ENCODE measurements around the gene YLPM1.
A peak's percentile ranks its signal among the peaks of the same experiment; 100 is the strongest.

The YLPM1 gene

DNA sequence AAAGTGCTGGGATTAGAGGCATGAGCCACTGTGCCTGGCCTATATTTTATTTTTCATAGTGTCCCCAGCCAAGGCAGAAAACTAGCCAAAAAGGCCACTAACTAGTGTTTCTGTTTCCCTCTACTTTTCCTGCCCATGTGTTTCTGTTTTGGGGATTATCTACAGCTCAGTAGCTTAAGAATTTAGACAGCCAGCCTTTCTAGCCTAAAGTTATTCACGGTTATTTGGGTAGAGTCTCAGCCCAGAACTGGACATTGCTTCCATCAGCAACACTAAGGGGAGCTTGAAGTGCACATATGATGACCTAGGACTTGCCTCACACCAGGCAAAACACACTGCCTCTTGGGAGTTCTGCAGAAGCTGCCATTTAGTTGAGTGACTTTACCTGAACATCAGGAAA, 94.9 kb downstream of the YLPM1 start:
- peaks cover 17 to 22% of the 10 kb centered on the region in 2 donors for H3K4me1 ChIP-seq (ENCODE audit: control insufficient read depth in 1 of 2, insufficient read depth in 2 of 2, low read length in 2 of 2)
- no peak overlapping the region for H3K27ac ChIP-seq (ENCODE audit: low read depth, low read length)
- H3K9me3 ChIP-seq (ENCODE audit: control insufficient read depth in 1 of 2, low read length in 2 of 2) = no peaks in the 10 kb centered on the region
- H3K4me3 ChIP-seq (ENCODE audit: low read depth in 1 of 2, low read length in 2 of 2) = no peak overlapping the region
- no peaks in the 10 kb centered on the region for H3K27me3 ChIP-seq (ENCODE audit: control insufficient read depth in 1 of 2, insufficient read depth in 2 of 2, low read length in 2 of 2)
- H3K36me3 ChIP-seq (ENCODE audit: control insufficient read depth in 1 of 2, insufficient read depth in 2 of 2, low read length in 2 of 2) = no peaks in the 10 kb centered on the region
- no peak overlapping the region for H3K9ac ChIP-seq (ENCODE audit: low read depth in 1 of 2, low read length in 2 of 2)

DNA sequence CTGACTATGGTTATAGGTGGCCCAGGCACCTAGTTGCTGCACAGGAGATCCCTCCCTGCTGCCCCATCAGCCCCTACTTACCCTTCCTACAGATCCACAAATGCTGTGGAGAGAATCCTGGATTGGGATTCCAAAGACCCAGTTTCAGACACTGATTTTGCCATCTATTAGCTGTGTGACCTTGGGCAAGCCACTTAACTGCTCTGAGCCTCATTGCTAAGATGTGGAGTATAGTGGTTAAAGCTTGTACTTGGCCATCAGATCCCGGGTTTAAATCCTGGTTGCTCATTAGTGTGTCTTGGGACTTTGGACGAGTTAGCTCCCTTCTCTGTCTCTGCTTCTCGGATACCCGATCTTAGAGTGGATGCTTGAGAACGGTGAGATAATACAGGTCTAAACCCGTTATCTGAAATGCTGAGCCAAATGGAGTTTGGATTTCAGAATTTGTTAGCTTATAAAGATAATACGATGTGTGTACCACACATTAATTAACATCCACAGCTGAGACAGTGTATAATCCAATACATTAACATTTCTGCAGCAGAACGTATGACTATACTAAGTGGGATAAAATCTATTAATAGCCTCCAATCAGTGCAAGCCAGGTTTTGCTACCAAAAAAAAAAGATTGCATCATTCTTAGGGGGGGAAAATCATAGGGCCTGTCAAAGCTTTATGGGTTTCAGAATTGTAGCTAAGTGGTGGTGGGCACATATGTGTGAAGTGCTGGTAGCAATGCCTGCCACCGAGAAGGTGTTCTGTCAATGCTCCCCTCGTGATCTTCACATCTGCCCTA, 96.8 kb downstream of the YLPM1 start:
- Histone ChIP-seq H3K4me3 (ENCODE audit: low read depth in 1 of 2, low read length in 2 of 2) (no peak overlapping the region), H3K36me3 (ENCODE audit: control insufficient read depth in 1 of 2, insufficient read depth in 2 of 2, low read length in 2 of 2) (no peaks in the 10 kb centered on the region), H3K27me3 (ENCODE audit: control insufficient read depth in 1 of 2, insufficient read depth in 2 of 2, low read length in 2 of 2) (no peaks in the 10 kb centered on the region), H3K4me1 (ENCODE audit: control insufficient read depth in 1 of 2, insufficient read depth in 2 of 2, low read length in 2 of 2) (peaks cover 9 to 11% of the 10 kb centered on the region in 2 donors), H3K9ac (ENCODE audit: low read depth in 1 of 2, low read length in 2 of 2) (peak overlapping the region in 1 of 2 donors; percentile 1), H3K27ac (ENCODE audit: low read depth, low read length) (no peak overlapping the region), H3K9me3 (ENCODE audit: control insufficient read depth in 1 of 2, low read length in 2 of 2) (no peaks in the 10 kb centered on the region)

DNA sequence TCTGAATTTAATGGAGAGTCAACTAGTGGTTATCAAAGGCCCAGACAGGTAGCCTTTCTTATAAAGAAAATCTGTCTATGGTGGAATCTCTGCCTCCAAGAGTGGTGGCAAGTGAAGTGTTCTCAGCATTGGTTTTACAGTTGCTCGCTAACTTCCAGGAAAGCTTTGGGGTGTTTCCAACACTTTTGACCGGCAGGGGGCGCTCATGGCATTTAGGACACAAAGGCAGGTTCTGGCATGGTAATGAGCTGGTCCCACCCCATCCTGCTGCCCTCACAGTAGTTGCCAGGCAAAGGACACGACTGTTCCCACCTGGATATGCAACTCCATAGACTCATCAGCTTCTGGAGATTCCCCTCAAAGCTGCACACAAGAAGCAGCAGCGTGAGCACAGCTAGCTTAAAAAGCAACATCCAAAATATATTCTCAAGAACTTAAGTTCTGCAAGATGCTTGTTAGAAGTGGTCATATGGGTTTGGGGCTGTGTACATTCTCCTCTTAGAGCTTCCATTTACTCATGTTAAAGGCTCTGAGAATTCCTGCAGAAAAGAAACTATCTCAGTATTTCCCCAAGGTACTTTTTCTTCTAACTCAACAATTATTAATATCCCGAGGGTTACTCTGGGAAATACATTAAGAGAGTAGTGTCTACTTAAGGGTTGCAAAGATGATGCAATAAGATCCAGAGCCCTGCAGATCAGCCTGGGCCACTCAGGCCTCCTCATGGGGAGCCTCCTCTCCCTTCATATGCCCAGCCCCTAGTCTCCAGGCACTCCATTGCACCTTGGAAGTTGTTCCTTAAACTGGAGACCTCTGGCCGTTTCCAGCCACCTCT, 98.0 kb downstream of the YLPM1 start:
- Histone ChIP-seq H3K9me3 (ENCODE audit: control insufficient read depth in 1 of 2, low read length in 2 of 2) (no peaks in the 10 kb centered on the region), H3K9ac (ENCODE audit: low read depth in 1 of 2, low read length in 2 of 2) (no peak overlapping the region), H3K36me3 (ENCODE audit: control insufficient read depth in 1 of 2, insufficient read depth in 2 of 2, low read length in 2 of 2) (no peaks in the 10 kb centered on the region), H3K27ac (ENCODE audit: low read depth, low read length) (no peak overlapping the region), H3K4me3 (ENCODE audit: low read depth in 1 of 2, low read length in 2 of 2) (no peak overlapping the region), H3K27me3 (ENCODE audit: control insufficient read depth in 1 of 2, insufficient read depth in 2 of 2, low read length in 2 of 2) (no peaks in the 10 kb centered on the region), H3K4me1 (ENCODE audit: control insufficient read depth in 1 of 2, insufficient read depth in 2 of 2, low read length in 2 of 2) (no peaks in the 10 kb centered on the region)

DNA sequence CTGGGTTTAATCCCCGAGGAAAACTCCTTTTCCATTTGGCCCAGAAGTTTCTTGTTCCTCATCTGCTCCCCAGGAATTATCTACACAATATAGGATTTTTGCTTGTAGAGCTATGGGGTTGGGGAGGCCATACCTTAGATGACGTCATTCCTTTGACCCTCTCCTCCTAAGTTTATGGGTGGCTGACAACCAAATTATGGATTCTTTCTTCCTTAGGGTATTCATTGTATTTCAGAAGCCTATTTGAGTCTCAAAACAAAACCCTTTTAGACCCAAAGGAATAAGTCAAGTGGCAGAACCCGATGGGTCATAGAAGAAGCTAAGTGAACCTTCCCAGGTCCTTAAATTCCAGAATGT, 98.6 kb downstream of the YLPM1 start:
- Histone ChIP-seq H3K4me3 (ENCODE audit: low read depth in 1 of 2, low read length in 2 of 2) (no peak overlapping the region), H3K9me3 (ENCODE audit: control insufficient read depth in 1 of 2, low read length in 2 of 2) (no peaks in the 10 kb centered on the region), H3K9ac (ENCODE audit: low read depth in 1 of 2, low read length in 2 of 2) (no peak overlapping the region), H3K36me3 (ENCODE audit: control insufficient read depth in 1 of 2, insufficient read depth in 2 of 2, low read length in 2 of 2) (no peaks in the 10 kb centered on the region), H3K27ac (ENCODE audit: low read depth, low read length) (no peak overlapping the region), H3K27me3 (ENCODE audit: control insufficient read depth in 1 of 2, insufficient read depth in 2 of 2, low read length in 2 of 2) (no peaks in the 10 kb centered on the region), H3K4me1 (ENCODE audit: control insufficient read depth in 1 of 2, insufficient read depth in 2 of 2, low read length in 2 of 2) (no peaks in the 10 kb centered on the region)

- no peak overlapping the region for H3K9ac ChIP-seq (ENCODE audit: low read depth in 1 of 2, low read length in 2 of 2)
- no peak overlapping the region for H3K4me3 ChIP-seq (ENCODE audit: low read depth in 1 of 2, low read length in 2 of 2)
- H3K9me3 ChIP-seq (ENCODE audit: control insufficient read depth in 1 of 2, low read length in 2 of 2) = no peaks in the 10 kb centered on the region
- H3K27ac ChIP-seq (ENCODE audit: low read depth, low read length) = no peak overlapping the region
- no peaks in the 10 kb centered on the region for H3K4me1 ChIP-seq (ENCODE audit: control insufficient read depth in 1 of 2, insufficient read depth in 2 of 2, low read length in 2 of 2)
- H3K36me3 ChIP-seq (ENCODE audit: control insufficient read depth in 1 of 2, insufficient read depth in 2 of 2, low read length in 2 of 2) = no peaks in the 10 kb centered on the region
- no peaks in the 10 kb centered on the region for H3K27me3 ChIP-seq (ENCODE audit: control insufficient read depth in 1 of 2, insufficient read depth in 2 of 2, low read length in 2 of 2)
These were observed 100.2 kb downstream of the YLPM1 start for GRCh38 chr14:74863274-74863673.

- H3K4me1 ChIP-seq (ENCODE audit: control insufficient read depth in 1 of 2, insufficient read depth in 2 of 2, low read length in 2 of 2) = no peaks in the 10 kb centered on the region
- H3K36me3 ChIP-seq (ENCODE audit: control insufficient read depth in 1 of 2, insufficient read depth in 2 of 2, low read length in 2 of 2) = no peaks in the 10 kb centered on the region
- no peak overlapping the region for H3K4me3 ChIP-seq (ENCODE audit: low read depth in 1 of 2, low read length in 2 of 2)
- no peaks in the 10 kb centered on the region for H3K9me3 ChIP-seq (ENCODE audit: control insufficient read depth in 1 of 2, low read length in 2 of 2)
- H3K9ac ChIP-seq (ENCODE audit: low read depth in 1 of 2, low read length in 2 of 2) = no peak overlapping the region
- H3K27me3 ChIP-seq (ENCODE audit: control insufficient read depth in 1 of 2, insufficient read depth in 2 of 2, low read length in 2 of 2) = no peaks in the 10 kb centered on the region
- no peak overlapping the region for H3K27ac ChIP-seq (ENCODE audit: low read depth, low read length)
These were observed 101.1 kb downstream of the YLPM1 start for GRCh38 chr14:74864198-74864597.

- Histone ChIP-seq H3K4me3 (ENCODE audit: low read depth in 1 of 2, low read length in 2 of 2) (no peak overlapping the region), H3K27ac (ENCODE audit: low read depth, low read length) (no peak overlapping the region), H3K36me3 (ENCODE audit: control insufficient read depth in 1 of 2, insufficient read depth in 2 of 2, low read length in 2 of 2) (no peaks in the 10 kb centered on the region), H3K9ac (ENCODE audit: low read depth in 1 of 2, low read length in 2 of 2) (no peak overlapping the region), H3K4me1 (ENCODE audit: control insufficient read depth in 1 of 2, insufficient read depth in 2 of 2, low read length in 2 of 2) (no peaks in the 10 kb centered on the region), H3K9me3 (ENCODE audit: control insufficient read depth in 1 of 2, low read length in 2 of 2) (no peaks in the 10 kb centered on the region), H3K27me3 (ENCODE audit: control insufficient read depth in 1 of 2, insufficient read depth in 2 of 2, low read length in 2 of 2) (no peaks in the 10 kb centered on the region)
These were observed 102.0 kb downstream of the YLPM1 start for GRCh38 chr14:74865156-74865555.

DNA sequence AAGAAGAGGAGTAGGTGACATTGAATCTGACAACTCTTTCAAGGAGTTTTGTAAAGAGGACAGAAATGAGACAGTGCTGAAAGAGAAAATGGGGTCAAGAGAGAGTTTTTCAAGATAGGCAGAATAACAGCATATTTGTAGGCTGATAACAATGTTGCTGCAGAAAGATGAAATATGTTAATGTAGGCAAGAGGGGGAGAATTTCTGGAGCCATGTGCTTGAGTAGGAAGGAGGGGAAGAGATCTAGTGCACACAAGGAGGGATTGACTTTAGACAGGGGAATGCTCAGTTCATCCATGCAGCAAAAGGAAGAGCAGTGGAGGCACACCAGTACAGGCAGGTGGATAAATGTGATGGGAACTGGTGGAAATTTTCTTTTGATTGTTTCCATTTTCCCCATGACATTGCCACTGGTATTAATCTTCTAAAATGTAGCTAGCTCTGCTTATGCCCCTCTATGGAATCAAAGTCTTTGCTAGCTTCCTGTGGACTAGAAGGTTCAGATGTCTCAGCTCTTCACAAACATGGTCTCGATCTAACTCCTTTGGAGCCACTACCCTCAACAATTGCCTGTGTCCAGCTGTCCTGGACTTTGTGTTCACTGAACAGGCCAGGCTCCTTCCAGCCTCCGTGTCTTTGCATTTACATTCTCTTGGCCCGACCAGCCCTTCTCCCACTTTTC, 103.7 kb downstream of the YLPM1 start:
- Histone ChIP-seq H3K27ac (ENCODE audit: low read depth, low read length) (no peak overlapping the region), H3K27me3 (ENCODE audit: control insufficient read depth in 1 of 2, insufficient read depth in 2 of 2, low read length in 2 of 2) (no peaks in the 10 kb centered on the region), H3K36me3 (ENCODE audit: control insufficient read depth in 1 of 2, insufficient read depth in 2 of 2, low read length in 2 of 2) (no peaks in the 10 kb centered on the region), H3K9ac (ENCODE audit: low read depth in 1 of 2, low read length in 2 of 2) (no peak overlapping the region), H3K9me3 (ENCODE audit: control insufficient read depth in 1 of 2, low read length in 2 of 2) (no peaks in the 10 kb centered on the region), H3K4me3 (ENCODE audit: low read depth in 1 of 2, low read length in 2 of 2) (no peak overlapping the region), H3K4me1 (ENCODE audit: control insufficient read depth in 1 of 2, insufficient read depth in 2 of 2, low read length in 2 of 2) (no peaks in the 10 kb centered on the region)

- Histone ChIP-seq H3K9ac (ENCODE audit: low read depth in 1 of 2, low read length in 2 of 2) (no peak overlapping the region), H3K27ac (ENCODE audit: low read depth, low read length) (no peak overlapping the region), H3K27me3 (ENCODE audit: control insufficient read depth in 1 of 2, insufficient read depth in 2 of 2, low read length in 2 of 2) (no peaks in the 10 kb centered on the region), H3K4me1 (ENCODE audit: control insufficient read depth in 1 of 2, insufficient read depth in 2 of 2, low read length in 2 of 2) (no peaks in the 10 kb centered on the region), H3K4me3 (ENCODE audit: low read depth in 1 of 2, low read length in 2 of 2) (no peak overlapping the region), H3K36me3 (ENCODE audit: control insufficient read depth in 1 of 2, insufficient read depth in 2 of 2, low read length in 2 of 2) (no peaks in the 10 kb centered on the region), H3K9me3 (ENCODE audit: control insufficient read depth in 1 of 2, low read length in 2 of 2) (no peaks in the 10 kb centered on the region)
These were observed 104.6 kb downstream of the YLPM1 start for GRCh38 chr14:74867673-74868072.

DNA sequence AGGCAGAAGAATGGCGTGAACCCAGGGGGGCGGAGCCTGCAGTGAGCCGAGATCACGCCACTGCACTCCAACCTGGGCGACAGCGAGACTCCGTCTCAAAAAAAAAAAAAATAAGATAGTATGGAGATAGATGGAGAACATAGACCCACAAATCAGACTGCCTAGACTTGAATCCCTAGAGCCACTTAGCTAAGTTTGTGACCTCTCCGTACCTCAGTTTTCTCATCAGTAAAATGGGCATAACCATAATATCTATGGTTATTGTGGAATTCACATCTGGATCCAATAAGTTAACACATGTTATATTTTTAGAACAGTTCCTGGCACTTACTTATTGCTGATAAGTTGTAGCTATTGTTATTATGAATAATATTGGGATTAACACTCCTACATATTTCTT, 105.6 kb downstream of the YLPM1 start:
- Histone ChIP-seq H3K36me3 (ENCODE audit: control insufficient read depth in 1 of 2, insufficient read depth in 2 of 2, low read length in 2 of 2) (no peaks in the 10 kb centered on the region), H3K4me3 (ENCODE audit: low read depth in 1 of 2, low read length in 2 of 2) (no peak overlapping the region), H3K4me1 (ENCODE audit: control insufficient read depth in 1 of 2, insufficient read depth in 2 of 2, low read length in 2 of 2) (no peaks in the 10 kb centered on the region), H3K9ac (ENCODE audit: low read depth in 1 of 2, low read length in 2 of 2) (no peak overlapping the region), H3K27ac (ENCODE audit: low read depth, low read length) (no peak overlapping the region), H3K27me3 (ENCODE audit: control insufficient read depth in 1 of 2, insufficient read depth in 2 of 2, low read length in 2 of 2) (no peaks in the 10 kb centered on the region), H3K9me3 (ENCODE audit: control insufficient read depth in 1 of 2, low read length in 2 of 2) (no peaks in the 10 kb centered on the region)

All from duodenal mucosa (tissue), 2 donors.